ENCODE data around the gene CAMK1D.
"Not testable (repeated sequence)": the region's sequence is repeated elsewhere in the genome, so short reads cannot be mapped to it uniquely, and the experiment has no call there.

The CAMK1D gene

DNA sequence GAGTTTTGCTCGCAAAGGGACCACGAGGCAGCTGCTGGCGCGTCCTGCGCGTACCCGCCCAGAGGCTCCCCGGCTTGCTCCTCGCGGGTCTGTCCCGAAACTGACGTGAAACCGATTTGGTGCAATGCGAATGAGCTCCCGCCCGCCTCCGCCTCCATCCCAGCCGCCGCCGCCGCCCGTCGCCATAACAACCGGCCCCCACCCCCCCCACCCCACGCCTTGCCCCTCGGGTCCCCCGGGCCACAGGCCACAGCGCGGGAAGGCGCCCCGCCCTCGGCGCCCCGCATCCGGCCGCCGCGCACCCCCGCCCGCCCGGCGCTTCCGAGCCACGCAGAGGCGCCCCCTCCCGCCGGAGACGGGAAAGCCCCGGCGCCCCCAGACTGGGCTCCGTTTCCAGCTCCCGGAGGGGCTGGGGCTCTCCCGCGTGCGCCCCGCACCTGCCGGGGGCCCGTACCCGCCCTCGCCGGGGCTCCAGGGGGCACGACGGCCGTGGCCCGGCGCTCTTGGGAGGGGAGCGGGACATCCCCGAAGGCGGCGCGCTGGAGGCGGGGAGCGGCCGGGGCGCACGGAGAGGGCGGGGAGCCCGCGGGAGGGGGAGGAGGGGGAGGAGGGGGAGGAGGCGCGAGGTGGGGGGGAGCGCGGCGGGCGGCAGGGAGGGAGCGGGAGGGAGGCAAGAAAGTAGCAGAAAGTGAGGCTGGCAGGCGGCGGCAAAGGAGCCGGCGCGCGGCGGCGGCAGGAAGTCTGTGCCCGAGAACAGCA is at the start of gene CAMK1D:
TSS of gene CAMK1D (plus strand) at position 678 of the 759 bp plus-strand sequence.
- DNase-seq (ENCODE audit: low read depth) = peak; percentile 26
- in situ Hi-C loops (cut with HindIII; ENCODE audit: low sequenced_read_pairs) = no loop called here
- TF ChIP-seq, protein P1, sequence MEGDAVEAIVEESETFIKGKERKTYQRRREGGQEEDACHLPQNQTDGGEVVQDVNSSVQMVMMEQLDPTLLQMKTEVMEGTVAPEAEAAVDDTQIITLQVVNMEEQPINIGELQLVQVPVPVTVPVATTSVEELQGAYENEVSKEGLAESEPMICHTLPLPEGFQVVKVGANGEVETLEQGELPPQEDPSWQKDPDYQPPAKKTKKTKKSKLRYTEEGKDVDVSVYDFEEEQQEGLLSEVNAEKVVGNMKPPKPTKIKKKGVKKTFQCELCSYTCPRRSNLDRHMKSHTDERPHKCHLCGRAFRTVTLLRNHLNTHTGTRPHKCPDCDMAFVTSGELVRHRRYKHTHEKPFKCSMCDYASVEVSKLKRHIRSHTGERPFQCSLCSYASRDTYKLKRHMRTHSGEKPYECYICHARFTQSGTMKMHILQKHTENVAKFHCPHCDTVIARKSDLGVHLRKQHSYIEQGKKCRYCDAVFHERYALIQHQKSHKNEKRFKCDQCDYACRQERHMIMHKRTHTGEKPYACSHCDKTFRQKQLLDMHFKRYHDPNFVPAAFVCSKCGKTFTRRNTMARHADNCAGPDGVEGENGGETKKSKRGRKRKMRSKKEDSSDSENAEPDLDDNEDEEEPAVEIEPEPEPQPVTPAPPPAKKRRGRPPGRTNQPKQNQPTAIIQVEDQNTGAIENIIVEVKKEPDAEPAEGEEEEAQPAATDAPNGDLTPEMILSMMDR (IDR thresholded peaks at IDR 0.05; ENCODE audit: low read depth, low read length, missing control alignments) = no peak
- H3K4me3 ChIP-seq (ENCODE audit: low read depth, low read length) = peak within 1 kb of the TSS; percentile 77

DNA sequence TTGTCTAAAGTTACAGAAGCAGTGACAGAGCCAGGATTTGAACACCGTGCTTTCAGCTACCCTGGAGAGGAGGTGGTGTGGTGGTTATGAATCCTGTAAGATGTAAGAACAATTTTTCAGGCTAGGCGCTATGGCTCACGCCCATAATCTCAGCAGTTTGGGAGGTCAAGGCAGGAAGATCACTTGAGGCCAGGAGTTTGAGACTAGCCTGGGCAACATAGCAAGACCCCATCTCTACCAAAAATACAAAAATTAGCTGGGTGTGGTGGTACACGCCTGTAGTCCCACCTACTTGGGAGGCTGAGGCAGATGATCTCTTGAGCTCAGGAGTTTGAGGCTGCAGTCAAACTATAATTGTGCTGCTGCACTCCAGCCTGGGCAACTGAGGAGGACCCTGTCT is 48.3 kb upstream of the CAMK1D start:
- H3K4me3 ChIP-seq (ENCODE audit: low read depth, low read length); DNase-seq (ENCODE audit: low read depth); in situ Hi-C loops (cut with HindIII; ENCODE audit: low sequenced_read_pairs): not testable (repeated sequence)

DNA sequence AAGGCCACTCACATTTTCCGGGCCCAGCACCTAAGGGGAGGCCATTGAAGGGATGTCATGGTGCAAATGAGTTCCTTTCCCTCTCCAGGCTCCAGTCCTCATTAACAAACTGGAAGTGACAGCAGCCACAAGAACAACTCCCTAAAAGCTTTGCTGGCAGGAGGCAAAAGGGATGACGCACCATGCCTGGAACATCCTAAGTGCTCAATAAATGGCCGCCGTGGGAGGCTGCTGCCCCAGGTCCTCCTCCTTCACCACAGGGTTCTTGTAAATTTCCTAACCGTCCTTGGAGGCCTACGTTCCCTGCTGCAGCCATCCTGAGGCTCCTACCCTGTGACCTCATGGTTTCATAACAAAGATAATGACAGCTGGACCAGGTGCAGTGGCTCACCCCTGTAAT is 41.3 kb upstream of the CAMK1D start:
- in situ Hi-C loops (cut with HindIII; ENCODE audit: low sequenced_read_pairs) = no loop called here
- TF ChIP-seq, protein P1 (IDR thresholded peaks at IDR 0.05; ENCODE audit: low read depth, low read length, missing control alignments) = no peak
- no peak for DNase-seq (ENCODE audit: low read depth)
- H3K4me3 ChIP-seq (ENCODE audit: low read depth, low read length) = no peak overlapping the region

DNA sequence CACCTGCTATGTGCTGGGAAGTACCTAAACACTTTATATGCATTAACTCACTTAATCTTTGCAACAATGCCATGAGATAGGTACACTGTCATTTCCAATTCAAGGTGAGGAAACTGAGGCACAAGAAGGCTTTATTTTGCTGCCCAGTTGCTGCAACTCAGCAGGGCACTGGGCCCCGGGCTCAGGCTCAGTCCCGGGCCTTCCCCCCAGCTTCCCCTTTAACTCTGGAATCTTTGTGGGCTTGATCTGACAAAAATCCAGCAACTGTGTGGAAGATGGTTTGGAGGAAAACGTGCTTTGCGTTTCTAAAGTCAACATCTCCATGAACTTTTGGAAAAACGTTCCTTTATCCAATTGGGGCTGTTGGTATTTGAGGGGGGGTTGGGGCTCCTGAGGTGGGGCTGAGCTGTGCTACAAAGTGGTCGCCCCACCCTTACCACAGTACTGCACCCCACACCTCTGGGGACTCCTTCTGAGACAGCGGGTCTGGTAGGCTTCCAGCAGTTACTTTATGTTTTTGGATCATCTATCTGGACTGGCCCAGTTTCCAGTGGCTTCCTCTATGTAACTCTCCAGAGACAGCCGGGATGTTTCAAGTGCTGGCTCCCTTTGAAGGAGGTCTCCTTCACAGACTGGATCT is 40.5 kb upstream of the CAMK1D start:
- in situ Hi-C loops (cut with HindIII; ENCODE audit: low sequenced_read_pairs) = no loop called here
- TF ChIP-seq, protein P1 (IDR thresholded peaks at IDR 0.05; ENCODE audit: low read depth, low read length, missing control alignments) = no peak
- no peak overlapping the region for H3K4me3 ChIP-seq (ENCODE audit: low read depth, low read length)
- no peak for DNase-seq (ENCODE audit: low read depth)

DNA sequence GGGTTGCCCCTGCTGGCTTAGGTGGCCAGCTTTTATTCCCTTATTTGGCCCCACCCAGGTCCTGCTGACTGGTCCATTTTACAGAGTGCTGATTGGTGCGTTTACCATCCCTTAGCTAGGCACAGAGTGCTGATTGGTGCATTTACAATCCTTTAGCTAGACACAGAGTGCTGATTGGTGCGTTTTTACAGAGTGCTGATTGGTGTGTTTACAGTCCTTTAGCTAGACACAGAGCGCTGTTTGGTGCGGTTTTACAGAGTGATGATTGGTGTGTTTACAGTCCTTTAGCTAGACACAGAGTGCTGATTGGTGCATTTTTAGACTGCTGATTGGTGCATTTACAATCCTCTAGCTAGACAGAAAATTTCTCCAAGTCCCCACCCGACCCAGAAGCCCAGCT is 39.6 kb upstream of the CAMK1D start:
- in situ Hi-C loops (cut with HindIII; ENCODE audit: low sequenced_read_pairs); H3K4me3 ChIP-seq (ENCODE audit: low read depth, low read length); DNase-seq (ENCODE audit: low read depth): not testable (repeated sequence)

DNA sequence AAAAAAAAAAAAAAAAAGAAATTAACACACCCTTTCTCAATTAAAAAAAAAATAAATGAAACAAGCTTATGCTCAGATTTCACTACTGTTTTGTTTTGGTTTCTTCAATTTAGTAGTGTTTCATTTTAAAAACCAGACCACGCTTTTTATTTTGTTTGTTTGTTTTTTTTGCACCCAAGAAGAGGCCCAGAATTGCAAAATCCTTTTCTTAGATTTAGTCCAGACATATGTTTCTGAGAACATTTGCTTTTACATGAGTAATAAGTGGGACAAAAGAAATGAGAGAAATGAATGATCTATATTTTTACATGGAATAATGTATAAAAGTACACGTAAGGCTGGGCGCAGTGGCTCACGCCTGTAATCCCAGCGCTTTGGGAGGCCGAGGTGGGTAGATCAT is 34.5 kb upstream of the CAMK1D start:
- in situ Hi-C loops (cut with HindIII; ENCODE audit: low sequenced_read_pairs) = no loop called here
- TF ChIP-seq, protein P1 (IDR thresholded peaks at IDR 0.05; ENCODE audit: low read depth, low read length, missing control alignments) = no peak
- no peak for DNase-seq (ENCODE audit: low read depth)
- H3K4me3 ChIP-seq (ENCODE audit: low read depth, low read length) = no peak overlapping the region

DNA sequence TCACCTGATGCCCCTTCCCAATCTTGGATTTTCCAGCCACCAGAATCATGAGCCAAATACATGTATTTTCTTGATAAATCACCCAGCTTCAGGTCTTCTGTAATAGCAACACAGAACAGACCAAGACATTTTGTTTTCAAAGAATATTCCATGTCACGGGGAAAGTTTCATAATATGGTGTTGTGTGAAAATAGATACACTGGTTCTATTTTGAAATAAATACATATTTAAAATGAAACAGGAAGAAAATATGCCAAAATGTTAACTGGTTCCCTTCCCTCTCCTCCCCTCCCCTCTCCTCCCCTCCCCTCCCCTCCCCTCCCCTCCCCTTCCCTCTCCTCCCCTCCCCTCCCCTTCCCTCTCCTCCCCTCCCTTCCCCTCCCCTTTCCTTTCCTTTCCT is 30.3 kb upstream of the CAMK1D start:
- no peak for DNase-seq (ENCODE audit: low read depth)
- in situ Hi-C loops (cut with HindIII; ENCODE audit: low sequenced_read_pairs) = no loop called here
- no peak overlapping the region for H3K4me3 ChIP-seq (ENCODE audit: low read depth, low read length)
- TF ChIP-seq, protein P1 (IDR thresholded peaks at IDR 0.05; ENCODE audit: low read depth, low read length, missing control alignments) = no peak

All from astrocyte of the cerebellum (primary cell).